BE2C (cell line): ENCODE data around the gene LAMA2.

Experiments used
- DNase-seq: peaks from one replicate; pipeline ENCODE4 v3.0.0-alpha.2; 2020
- H3K27me3 ChIP-seq: fragments of 250-450 bp; sonication (Bioruptor Pico); 2 replicates; pipeline ENCODE4 v1.5.1; 2020; ENCODE audit warnings: mild to moderate bottlenecking
- H3K36me3 ChIP-seq: fragments of 250-450 bp; sonication (Bioruptor Pico); 2 replicates; pipeline ENCODE4 v1.5.1; 2020; ENCODE audit warnings: mild to moderate bottlenecking
- H3K4me1 ChIP-seq: fragments of 250-450 bp; sonication (Bioruptor Pico); 2 replicates; pipeline ENCODE4 v1.5.1; 2020
- H3K4me3 ChIP-seq: 2 replicates; pipeline ENCODE4 v1.5.1; 2011; ENCODE audit warnings: low read depth, low read length
- H3K9me3 ChIP-seq: fragments of 250-450 bp; sonication (Bioruptor Pico); 2 replicates; pipeline ENCODE4 v1.5.1; 2020
- CTCF ChIP-seq: IDR thresholded peaks from 2 replicates; pipeline ENCODE4 v1.5.1; 2012; ENCODE audit warnings: mild to moderate bottlenecking, low read depth, low read length

Gene LAMA2

GRCh38 chr6:129517288-129517687 lies 634.4 kb downstream of the LAMA2 start:
- no peak for TF ChIP-seq CTCF
- Histone ChIP-seq H3K27me3 (no peaks in the 10 kb centered on the region), H3K36me3 (no peaks in the 10 kb centered on the region), H3K9me3 (no peaks in the 10 kb centered on the region), H3K4me3 (no peak overlapping the region), H3K4me1 (no peaks in the 10 kb centered on the region; the same call in 1 of the 2 replicates)
- DNase-seq = no peak

- Histone ChIP-seq H3K9me3 (no peaks in the 10 kb centered on the region), H3K4me1 (no peaks in the 10 kb centered on the region; the same call in 1 of the 2 replicates), H3K27me3 (no peaks in the 10 kb centered on the region), H3K4me3 (no peak overlapping the region), H3K36me3 (no peaks in the 10 kb centered on the region)
- DNase-seq = no peak
- TF ChIP-seq CTCF = no peak
These were observed 636.8 kb downstream of the LAMA2 start for GRCh38 chr6:129519750-129520149.

- Histone ChIP-seq H3K36me3 (no peaks in the 10 kb centered on the region), H3K4me3 (no peak overlapping the region), H3K4me1 (no peaks in the 10 kb centered on the region; the same call in 1 of the 2 replicates), H3K27me3 (no peaks in the 10 kb centered on the region), H3K9me3 (no peaks in the 10 kb centered on the region)
- TF ChIP-seq CTCF = no peak
- DNase-seq = no peak
These were observed 639.0 kb downstream of the LAMA2 start for GRCh38 chr6:129521946-129522345.

- Histone ChIP-seq H3K36me3 (no peaks in the 10 kb centered on the region), H3K9me3 (no peaks in the 10 kb centered on the region), H3K4me3 (no peak overlapping the region), H3K4me1 (no peaks in the 10 kb centered on the region), H3K27me3 (no peaks in the 10 kb centered on the region)
- no peak for TF ChIP-seq CTCF
- DNase-seq = no peak
These were observed 640.9 kb downstream of the LAMA2 start for GRCh38 chr6:129523816-129524215.

GRCh38 chr6:129525055-129525454 lies 642.1 kb downstream of the LAMA2 start:
- no peak for TF ChIP-seq CTCF
- H3K4me3 ChIP-seq = no peak overlapping the region
- H3K4me1 ChIP-seq = no peaks in the 10 kb centered on the region
- H3K36me3 ChIP-seq = no peaks in the 10 kb centered on the region
- no peaks in the 10 kb centered on the region for H3K9me3 ChIP-seq
- no peaks in the 10 kb centered on the region for H3K27me3 ChIP-seq
- DNase-seq = no peak

- H3K27me3 ChIP-seq = 0 out of 2 replicates have a peak, but pooled peaks cover 2% of the 10 kb centered on the region
- H3K4me1 ChIP-seq = no peaks in the 10 kb centered on the region
- no peaks in the 10 kb centered on the region for H3K36me3 ChIP-seq
- no peak for DNase-seq
- H3K4me3 ChIP-seq = no peak overlapping the region
- no peak for TF ChIP-seq CTCF
- no peaks in the 10 kb centered on the region for H3K9me3 ChIP-seq
These were observed 652.0 kb downstream of the LAMA2 start for GRCh38 chr6:129534926-129535325.
